GM18951 (cell line): ENCODE measurements around the gene SLIT3.

Source experiments
- POLR2A ChIP-seq: IDR thresholded peaks from 4 replicates; pipeline ENCODE4 v1.6.1; 2011; ENCODE audit warnings: mild to moderate bottlenecking; ENCODE audit not compliant: insufficient read length, insufficient read depth; ENCODE audit errors: extremely low read depth
- in situ Hi-C: fragments of 300-500 bp; cut with MboI; formaldehyde crosslinking; loops from one replicate; pipeline ENCODE4 v1.12.0; 2022; ENCODE audit warnings: low sequenced_read_pairs, mixed read lengths, inconsistent platforms; ENCODE audit not compliant: unreplicated experiment

Gene SLIT3

GRCh38 chr5:169095410-169095960 lies 205.5 kb downstream of the SLIT3 start:
- no peak for TF ChIP-seq POLR2A
- in situ Hi-C loops: no loop called here

DNA sequence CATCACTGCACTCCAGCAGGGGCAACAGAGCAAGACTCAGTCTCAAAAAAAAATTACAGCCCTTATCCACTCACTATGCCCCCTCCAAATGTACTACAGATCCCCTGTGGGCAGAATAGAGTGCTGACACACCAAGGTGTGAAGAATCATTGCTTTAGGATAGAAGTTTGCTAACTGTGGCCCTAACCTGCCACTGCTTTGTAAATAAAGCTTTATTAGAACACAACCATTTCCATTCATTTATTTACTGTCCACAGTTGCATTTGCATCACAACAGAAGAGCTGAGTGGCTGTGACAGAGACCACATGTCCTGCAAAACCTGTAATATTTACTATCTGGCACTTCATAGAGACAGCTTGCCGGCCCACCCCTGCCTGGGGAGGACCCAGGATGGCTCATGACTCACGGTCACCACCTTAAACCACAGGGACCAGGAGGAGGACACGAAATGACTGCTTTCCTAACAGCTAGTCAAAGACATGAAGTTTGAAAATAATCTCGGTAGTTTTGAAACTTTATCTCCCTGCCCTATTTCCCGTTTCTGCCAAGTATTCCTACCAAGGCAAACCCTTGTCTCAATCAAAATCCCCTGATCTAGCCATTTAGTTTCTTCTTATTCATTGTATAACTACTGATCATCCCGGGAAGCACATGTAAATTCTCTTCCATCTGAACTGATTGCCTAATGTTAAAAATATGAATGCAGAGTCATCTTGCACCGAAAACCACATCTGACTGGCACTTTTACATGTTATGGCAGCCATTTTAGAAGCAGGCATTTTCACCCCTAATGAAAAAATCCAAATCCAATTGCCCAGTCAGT lies 206.1 kb downstream of the SLIT3 start:
- TF ChIP-seq POLR2A: no peak
- in situ Hi-C loops: no loop called here

DNA sequence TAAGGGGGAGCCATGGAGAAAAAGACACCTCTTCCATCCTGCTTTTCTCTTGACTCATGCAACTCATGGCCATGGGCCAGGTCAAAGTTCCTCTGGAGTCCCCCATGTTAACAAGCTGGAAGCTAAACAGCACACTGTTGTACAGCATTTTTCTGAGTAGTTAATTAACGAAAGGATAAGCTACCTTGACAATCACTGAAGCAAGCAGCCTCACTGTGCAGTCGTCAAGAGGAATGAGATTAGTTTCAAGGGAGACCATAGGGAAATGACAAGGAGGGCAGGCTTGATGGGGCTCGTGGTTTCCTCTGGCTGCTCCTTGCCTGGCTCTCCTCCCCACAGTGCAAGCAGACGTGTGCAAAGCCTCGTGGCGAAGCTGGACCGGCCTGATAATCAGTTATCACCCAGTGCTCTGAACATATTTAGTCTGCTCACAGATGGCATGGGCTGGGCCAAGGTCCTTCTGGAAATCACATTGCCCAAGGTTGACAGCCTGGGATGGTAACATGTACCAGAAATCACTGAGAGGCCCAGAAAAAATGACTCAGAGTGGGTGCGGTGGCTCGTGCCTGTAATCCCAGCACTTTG lies 209.5 kb downstream of the SLIT3 start:
- in situ Hi-C loops: no loop called here
- TF ChIP-seq POLR2A: no peak

GRCh38 chr5:169089343-169089742 lies 211.6 kb downstream of the SLIT3 start:
- in situ Hi-C loops: no loop called here

DNA sequence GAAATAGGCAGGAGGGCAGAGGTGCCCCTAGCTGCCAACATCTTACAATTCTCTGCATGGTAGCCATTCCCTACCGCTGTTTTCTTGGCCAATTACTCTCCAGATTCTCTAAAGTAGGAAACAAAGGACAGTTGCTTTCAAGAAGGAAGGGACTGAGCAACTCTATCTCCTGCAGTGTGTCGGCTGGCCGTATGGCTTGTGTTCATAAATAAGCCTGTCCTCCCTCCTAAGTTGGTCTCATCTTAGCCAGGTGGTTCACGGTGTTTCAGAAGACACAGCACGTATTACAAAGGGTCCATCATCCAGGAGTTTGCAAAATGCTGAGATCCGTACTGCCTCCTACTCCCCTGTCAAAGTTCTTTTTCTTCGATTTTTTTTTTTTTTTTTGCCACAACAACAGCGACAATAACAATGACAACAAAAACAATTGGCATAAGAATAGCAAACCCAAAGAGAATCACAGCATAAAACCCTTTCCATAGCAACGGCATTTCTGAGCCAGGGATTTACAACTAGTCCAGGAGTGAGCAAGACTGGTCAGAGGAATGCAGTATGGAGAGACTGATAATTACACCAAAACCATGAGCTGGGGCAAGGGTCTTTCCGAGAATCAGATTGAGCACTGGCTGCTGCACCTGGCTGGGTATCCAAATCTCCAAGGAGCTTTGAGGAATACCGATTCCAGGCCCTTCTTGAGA lies 212.8 kb downstream of the SLIT3 start:
- no peak for TF ChIP-seq POLR2A
- in situ Hi-C loops: no loop called here

More at GRCh38 chr5:169089343-169089742, 211.6 kb downstream of the SLIT3 start:
- no peak for TF ChIP-seq POLR2A

GRCh38 chr5:169085636-169086035 lies 215.3 kb downstream of the SLIT3 start:
- TF ChIP-seq POLR2A: no peak
- in situ Hi-C loops: no loop called here

GRCh38 chr5:169085212-169085611 lies 215.7 kb downstream of the SLIT3 start:
- in situ Hi-C loops: no loop called here
- TF ChIP-seq POLR2A: no peak

- in situ Hi-C loops: no loop called here
- TF ChIP-seq POLR2A: no peak
These were observed 216.2 kb downstream of the SLIT3 start for GRCh38 chr5:169084775-169085174.

DNA sequence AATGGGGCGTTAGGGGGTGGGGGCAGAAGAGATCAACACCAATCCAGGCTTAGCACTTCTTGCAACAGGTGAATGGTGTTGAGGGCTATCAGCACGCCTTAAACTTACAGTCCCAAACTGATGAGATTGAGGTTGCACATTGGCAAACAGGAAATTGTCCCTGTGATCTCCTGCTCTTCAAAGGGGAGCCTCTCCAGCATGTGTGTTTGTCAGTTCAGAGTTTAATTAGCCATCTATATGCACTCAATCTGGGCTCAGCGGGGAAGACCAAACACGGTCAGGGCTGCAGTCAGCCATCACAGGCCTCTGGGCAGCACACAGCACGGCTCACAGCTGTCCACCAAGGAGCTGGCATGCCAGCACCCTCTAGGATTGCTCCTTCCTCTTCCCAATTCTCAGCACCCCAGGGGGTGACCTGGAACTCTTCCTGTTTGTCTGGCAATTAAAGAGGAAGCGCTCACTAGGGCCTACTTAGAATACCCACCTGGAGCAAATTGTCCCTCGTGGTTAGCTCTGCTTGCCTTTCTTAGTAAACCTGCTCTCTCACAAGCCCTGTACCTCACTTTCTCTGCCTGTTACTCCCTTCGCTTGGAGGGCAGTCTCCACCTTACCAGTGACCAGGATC lies 217.4 kb downstream of the SLIT3 start:
- no peak for TF ChIP-seq POLR2A
- in situ Hi-C loops: no loop called here

DNA sequence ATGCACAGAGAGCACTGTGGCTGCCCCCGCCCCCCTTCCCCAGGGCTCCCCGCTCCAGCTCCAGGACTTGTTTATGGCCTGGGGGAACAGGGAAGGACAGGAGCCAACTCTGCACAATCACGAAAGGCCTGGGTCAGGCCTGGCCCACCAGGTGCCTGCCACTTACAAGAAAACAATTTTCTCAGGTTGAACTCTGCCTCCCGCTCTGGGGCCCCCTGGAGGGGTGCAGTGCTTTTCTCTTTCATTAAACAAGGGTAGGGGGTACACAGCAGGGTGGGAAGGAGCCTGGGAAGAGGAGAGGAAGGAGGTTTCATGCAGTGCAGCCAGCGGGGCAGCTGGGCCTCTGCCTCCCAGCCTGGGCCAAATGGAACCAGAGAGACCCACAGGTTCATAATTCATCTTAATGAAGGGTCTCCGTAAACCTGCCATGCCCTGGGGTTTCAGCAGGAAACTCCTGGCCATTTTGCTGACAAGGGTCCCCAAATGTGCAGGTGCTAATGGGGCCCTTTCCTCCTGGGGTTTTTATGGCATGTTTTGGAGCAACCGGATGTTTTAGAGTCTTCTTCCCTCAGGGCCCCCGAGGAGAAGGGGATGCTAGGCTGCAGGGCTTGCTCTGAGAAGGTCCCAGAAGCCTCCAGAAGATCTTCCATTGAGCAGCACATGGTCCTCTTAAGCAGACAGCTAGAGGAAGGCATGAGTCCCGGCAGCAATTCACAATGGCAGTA lies 219.8 kb downstream of the SLIT3 start:
- no peak for TF ChIP-seq POLR2A
- in situ Hi-C loops: no loop called here

DNA sequence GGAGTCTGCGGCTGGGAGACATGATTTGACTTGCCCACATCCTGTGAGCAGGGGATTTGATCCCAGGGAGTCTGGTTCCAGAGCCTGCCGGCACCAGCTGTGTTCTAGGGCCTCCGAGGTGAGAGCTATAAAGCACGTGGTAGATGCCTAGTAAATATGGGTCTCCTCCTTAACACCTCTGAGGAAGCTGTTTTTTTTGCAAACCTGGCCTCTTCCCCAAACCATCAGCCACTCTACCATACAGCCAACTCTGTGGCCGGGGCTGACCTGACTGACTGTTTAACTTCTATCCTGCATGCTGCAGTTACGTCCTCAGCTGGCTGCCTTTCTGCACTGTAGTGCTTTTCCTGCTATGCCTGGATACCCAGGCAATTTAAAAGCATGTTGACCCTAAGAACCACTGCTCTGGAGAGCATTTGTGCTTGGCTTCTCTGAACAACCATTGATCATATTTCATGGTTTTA lies 220.5 kb downstream of the SLIT3 start:
- in situ Hi-C loops: no loop called here
- no peak for TF ChIP-seq POLR2A

DNA sequence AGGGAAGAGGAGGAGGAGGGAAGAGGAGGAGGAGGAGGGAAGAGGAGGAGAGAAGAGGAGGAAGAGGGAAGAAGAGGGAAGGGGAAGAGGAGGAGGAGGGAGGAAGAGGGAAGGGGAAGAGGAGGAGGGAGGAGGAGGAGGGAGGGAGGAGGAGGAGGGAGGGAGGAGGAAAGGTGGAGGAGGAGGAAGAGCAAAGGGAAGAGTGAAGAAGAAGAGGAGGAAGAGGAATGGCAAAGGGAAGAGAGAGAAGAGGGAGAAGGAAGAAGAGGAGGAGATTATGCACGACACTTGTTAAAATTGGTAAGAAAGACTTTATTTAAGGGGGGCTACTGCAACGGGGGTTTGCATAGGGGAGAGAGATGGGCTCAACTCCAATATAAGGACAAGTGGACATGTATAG lies 221.2 kb downstream of the SLIT3 start:
- no peak for TF ChIP-seq POLR2A
- in situ Hi-C loops: no loop called here
